Sigmoid colon (tissue), 4 donors: ENCODE data around the gene TAF8.

Experiments used
- CTCF ChIP-seq, 4 experiments: fragments of 450-650 bp in 3 of 4; fragments of 200-600 bp in 1 of 4; IDR thresholded peaks; one replicate each; pipeline ENCODE4 v1.5.1; 2016 to 2019; ENCODE audit warnings: antibody characterized with exemption in 4 of 4, mild to moderate bottlenecking in 3 of 4, moderate library complexity in 2 of 4
- POLR2A ChIP-seq, 2 donors: fragments of 450-650 bp; IDR thresholded peaks; one replicate each; pipeline ENCODE4 v1.6.1; 2016; ENCODE audit warnings: antibody characterized with exemption in 2 of 2, mild to moderate bottlenecking in 2 of 2, moderate library complexity in 2 of 2
- POLR2AphosphoS5 ChIP-seq, 4 donors: sonication (generic); formaldehyde crosslinking; IDR thresholded peaks; one replicate each; pipeline ENCODE4 v1.6.1; 2017; ENCODE audit warnings: antibody characterized with exemption in 4 of 4

GRCh38 chr6:42075159-42075838, 25.0 kb downstream of the TAF8 start:
- TF ChIP-seq POLR2A (IDR thresholded peaks at IDR 0.05) = no peak
- peak; percentile 40 to 81 (median 75) for TF ChIP-seq CTCF (IDR thresholded peaks at IDR 0.05)
- TF ChIP-seq POLR2AphosphoS5 (IDR thresholded peaks at IDR 0.05) = peak in 1 of 4 donors; percentile 9
